HL-60 (cell line): ENCODE results near the gene TIMP1.

Experiments
- GABPA ChIP-seq: IDR thresholded peaks from 2 replicates; pipeline ENCODE4 v1.6.1; 2012; ENCODE audit warnings: low read depth
- SPI1 ChIP-seq: IDR thresholded peaks from 2 replicates; pipeline ENCODE4 v1.6.1; 2012; ENCODE audit warnings: low read depth, mild to moderate bottlenecking, borderline replicate concordance
- TF ChIP-seq, protein P1 (sequence below): IDR thresholded peaks from one replicate; pipeline ENCODE4 v1.5.1; 2011; ENCODE audit warnings: low read length, control low read depth, inconsistent platforms; ENCODE audit not compliant: insufficient read depth

DNA sequence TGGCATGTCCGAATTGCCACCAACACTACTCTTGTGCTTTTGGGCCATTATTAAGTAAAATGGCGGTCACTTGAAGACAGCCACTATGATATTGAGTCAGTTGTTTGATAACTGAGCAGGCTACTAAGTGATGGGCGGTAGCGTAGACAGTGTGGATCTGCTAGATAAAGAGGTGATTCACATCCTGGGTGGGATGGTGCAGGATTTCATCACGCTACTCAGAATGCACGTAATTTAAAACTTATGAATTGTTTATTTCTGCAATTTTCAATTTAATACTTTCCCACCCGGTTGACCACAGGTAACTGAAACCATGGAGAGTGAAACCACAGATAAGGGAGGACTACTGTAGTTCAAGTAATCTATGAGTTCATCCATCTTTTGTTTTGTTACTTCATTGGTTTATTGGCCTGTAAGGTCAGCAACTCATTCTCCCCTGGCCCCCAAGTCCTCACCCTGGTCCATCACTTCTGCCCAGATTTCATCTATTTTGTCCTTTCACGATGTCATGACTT lies 18.4 kb upstream of the TIMP1 start:
- TF ChIP-seq, protein P1, sequence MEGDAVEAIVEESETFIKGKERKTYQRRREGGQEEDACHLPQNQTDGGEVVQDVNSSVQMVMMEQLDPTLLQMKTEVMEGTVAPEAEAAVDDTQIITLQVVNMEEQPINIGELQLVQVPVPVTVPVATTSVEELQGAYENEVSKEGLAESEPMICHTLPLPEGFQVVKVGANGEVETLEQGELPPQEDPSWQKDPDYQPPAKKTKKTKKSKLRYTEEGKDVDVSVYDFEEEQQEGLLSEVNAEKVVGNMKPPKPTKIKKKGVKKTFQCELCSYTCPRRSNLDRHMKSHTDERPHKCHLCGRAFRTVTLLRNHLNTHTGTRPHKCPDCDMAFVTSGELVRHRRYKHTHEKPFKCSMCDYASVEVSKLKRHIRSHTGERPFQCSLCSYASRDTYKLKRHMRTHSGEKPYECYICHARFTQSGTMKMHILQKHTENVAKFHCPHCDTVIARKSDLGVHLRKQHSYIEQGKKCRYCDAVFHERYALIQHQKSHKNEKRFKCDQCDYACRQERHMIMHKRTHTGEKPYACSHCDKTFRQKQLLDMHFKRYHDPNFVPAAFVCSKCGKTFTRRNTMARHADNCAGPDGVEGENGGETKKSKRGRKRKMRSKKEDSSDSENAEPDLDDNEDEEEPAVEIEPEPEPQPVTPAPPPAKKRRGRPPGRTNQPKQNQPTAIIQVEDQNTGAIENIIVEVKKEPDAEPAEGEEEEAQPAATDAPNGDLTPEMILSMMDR: no peak
- TF ChIP-seq SPI1 (no peak), GABPA (no peak)
